Gastroesophageal sphincter (tissue), 4 donors: Measurements from ENCODE around the gene BRIX1. TPM values are rescaled to one million over a fixed set of nuclear protein-coding genes. Genes with fewer than 3 reads are reported as not detected.
A peak's percentile ranks its signal among the peaks of the same experiment; 100 is the strongest.

Experiments
- ATAC-seq: fragments of 150-250 bp; one replicate; pipeline ENCODE4 v1.9.1; 2016; ENCODE audit warnings: mild to moderate bottlenecking, moderate library complexity
- H3K27ac ChIP-seq, 4 donors: fragments of 200-600 bp; sonication (generic) in 3 of 4; 1 replicate in 3 of 4; 2 replicates in 1 of 4; pipeline ENCODE4 v1.5.1; 2016 to 2019
- H3K27me3 ChIP-seq: fragments of 200-600 bp; sonication (generic); one replicate; pipeline ENCODE4 v1.5.1; 2019
- H3K36me3 ChIP-seq, 2 donors: fragments of 200-600 bp; sonication (generic); one replicate each; pipeline ENCODE4 v1.5.1; 2019; ENCODE audit warnings: control low read depth in 1 of 2
- H3K4me1 ChIP-seq, 3 donors: fragments of 200-600 bp; sonication (generic); 1 replicate in 2 of 3; 2 replicates in 1 of 3; pipeline ENCODE4 v1.5.1; 2016 to 2019; ENCODE audit warnings: control low read depth in 2 of 3
- H3K4me3 ChIP-seq, 2 donors: fragments of 200-600 bp; sonication (generic); one replicate each; pipeline ENCODE4 v1.5.1; 2019; ENCODE audit warnings: mild to moderate bottlenecking in 1 of 2, moderate library complexity in 1 of 2
- H3K9me3 ChIP-seq, 3 donors: fragments of 200-600 bp; sonication (generic); one replicate each; pipeline ENCODE4 v1.5.1; 2017 to 2019; ENCODE audit warnings: control low read depth in 2 of 3
- EP300 ChIP-seq: sonication (generic); formaldehyde crosslinking; IDR thresholded peaks from one replicate; pipeline ENCODE4 v1.6.1; 2017; ENCODE audit warnings: antibody characterized with exemption, mild to moderate bottlenecking
- POLR2A ChIP-seq, 2 donors: fragments of 450-650 bp; IDR thresholded peaks; one replicate each; pipeline ENCODE4 v1.6.1; 2017; ENCODE audit warnings: antibody characterized with exemption in 2 of 2, mild to moderate bottlenecking in 2 of 2, moderate library complexity in 1 of 2
- POLR2AphosphoS5 ChIP-seq: sonication (generic); formaldehyde crosslinking; IDR thresholded peaks from one replicate; pipeline ENCODE4 v1.6.1; 2017; ENCODE audit warnings: antibody characterized with exemption
- WGBS, 2 donors: methylation state at CpG; one replicate each; pipeline ENCODE4 v1.1.5; 2018; ENCODE audit warnings: low coverage in 1 of 2; 5-methylcytosine and 5-hydroxymethylcytosine counted together
- total RNA-seq, 4 donors: library from RNA; depleted of rRNA; stranded (reverse); fragments of >200 nt; gene quantifications; one replicate each; pipeline ENCODE4 v1.1.0, GENCODE V29; 2016
- TF ChIP-seq, protein P1 (sequence below), 4 experiments: fragments of 200-600 bp in 2 of 4; fragments of 450-650 bp in 2 of 4; sonication (generic) in 1 of 4; IDR thresholded peaks; one replicate each; pipeline ENCODE4 v1.5.1; 2017 to 2019; ENCODE audit warnings: antibody characterized with exemption in 4 of 4, mild to moderate bottlenecking in 2 of 4, moderate library complexity in 2 of 4

Gene BRIX1
- 10 to 100 TPM; 22.4 to 34.7 (median 28.9) TPM for total RNA-seq

GRCh38 chr5:34915139-34915855 is at the start of gene BRIX1, which contains the start of gene RAD1:
Gene BRIX1, plus strand, starts transcription at chr5:34915711. Its CDS starts 28 bp downstream, at chr5:34915739.
Gene RAD1, minus strand, starts transcription at chr5:34915504. Its CDS starts 612 bp downstream, at chr5:34914892.
- Histone ChIP-seq H3K4me1 (peaks cover 11 to 51% (median 18%) of the 10 kb centered on the region in 3 donors), H3K36me3 (peaks cover 0 to 40% of the 10 kb centered on the region in 2 donors), H3K9me3 (no peaks in the 10 kb centered on the region), H3K4me3 (peak within 1 kb of the TSS; percentile 80 to 92), H3K27ac (peak within 1 kb of the TSS; percentile 67 to 93 (median 90)), H3K27me3 (no peaks in the 10 kb centered on the region)
- TF ChIP-seq, protein P1, sequence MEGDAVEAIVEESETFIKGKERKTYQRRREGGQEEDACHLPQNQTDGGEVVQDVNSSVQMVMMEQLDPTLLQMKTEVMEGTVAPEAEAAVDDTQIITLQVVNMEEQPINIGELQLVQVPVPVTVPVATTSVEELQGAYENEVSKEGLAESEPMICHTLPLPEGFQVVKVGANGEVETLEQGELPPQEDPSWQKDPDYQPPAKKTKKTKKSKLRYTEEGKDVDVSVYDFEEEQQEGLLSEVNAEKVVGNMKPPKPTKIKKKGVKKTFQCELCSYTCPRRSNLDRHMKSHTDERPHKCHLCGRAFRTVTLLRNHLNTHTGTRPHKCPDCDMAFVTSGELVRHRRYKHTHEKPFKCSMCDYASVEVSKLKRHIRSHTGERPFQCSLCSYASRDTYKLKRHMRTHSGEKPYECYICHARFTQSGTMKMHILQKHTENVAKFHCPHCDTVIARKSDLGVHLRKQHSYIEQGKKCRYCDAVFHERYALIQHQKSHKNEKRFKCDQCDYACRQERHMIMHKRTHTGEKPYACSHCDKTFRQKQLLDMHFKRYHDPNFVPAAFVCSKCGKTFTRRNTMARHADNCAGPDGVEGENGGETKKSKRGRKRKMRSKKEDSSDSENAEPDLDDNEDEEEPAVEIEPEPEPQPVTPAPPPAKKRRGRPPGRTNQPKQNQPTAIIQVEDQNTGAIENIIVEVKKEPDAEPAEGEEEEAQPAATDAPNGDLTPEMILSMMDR (IDR thresholded peaks at IDR 0.05), result peak in 3 of 4 experiments; percentile 5 to 46 (median 26)
- peak; percentile 52 to 65 for TF ChIP-seq POLR2A (IDR thresholded peaks at IDR 0.05)
- TF ChIP-seq POLR2AphosphoS5, result peak; percentile 93
- no peak for TF ChIP-seq EP300
- WGBS, 2 donors, result 0 to 1% methylated on average over 9 to 22 of the region's 67 CpGs
- ATAC-seq, result peak; percentile 99

DNA sequence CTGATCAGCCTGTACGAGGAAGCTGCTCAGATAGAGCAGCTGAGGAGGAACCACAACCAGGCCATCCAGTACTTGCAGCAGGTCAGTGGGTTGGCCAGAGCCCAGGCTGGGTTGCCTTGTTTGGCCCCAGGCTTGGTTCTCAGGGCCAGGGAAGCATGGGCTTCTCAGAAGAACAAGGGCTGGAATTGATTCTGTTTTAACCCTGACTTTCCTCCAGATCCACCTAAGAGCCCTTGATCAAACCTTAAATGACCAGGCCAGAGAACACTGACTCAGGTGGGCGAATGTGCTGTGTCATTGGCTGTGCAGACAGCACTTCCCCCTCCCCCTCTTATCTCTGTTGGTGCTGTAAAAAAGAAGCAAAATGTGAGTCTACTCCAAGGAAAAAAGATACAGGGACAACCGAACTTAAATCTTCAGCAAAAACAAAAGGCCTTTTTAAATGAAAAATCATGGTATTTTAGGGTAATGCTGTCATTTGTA is 48.5 kb upstream of the BRIX1 start:
- no peak for TF ChIP-seq POLR2AphosphoS5
- no peak for TF ChIP-seq EP300
- no peak for TF ChIP-seq POLR2A (IDR thresholded peaks at IDR 0.05)
- TF ChIP-seq, protein P1 (IDR thresholded peaks at IDR 0.05), result no peak
- H3K4me1 ChIP-seq, result no peaks in the 10 kb centered on the region
- no peaks in the 10 kb centered on the region for H3K9me3 ChIP-seq
- no peak overlapping the region for H3K27ac ChIP-seq
- H3K27me3 ChIP-seq, result no peaks in the 10 kb centered on the region
- WGBS, 2 donors, result 91 to 92% methylated on average over 2 of the region's 3 CpGs
- H3K4me3 ChIP-seq, result no peak overlapping the region
- no peaks in the 10 kb centered on the region for H3K36me3 ChIP-seq
- no peak for ATAC-seq

- no peak overlapping the region for H3K27ac ChIP-seq
These were observed 47.9 kb upstream of the BRIX1 start for GRCh38 chr5:34867660-34868059.

GRCh38 chr5:34868791-34869190 is 46.7 kb upstream of the BRIX1 start:
- Histone ChIP-seq H3K36me3 (no peaks in the 10 kb centered on the region), H3K27me3 (no peaks in the 10 kb centered on the region), H3K27ac (no peak overlapping the region), H3K9me3 (no peaks in the 10 kb centered on the region), H3K4me1 (no peaks in the 10 kb centered on the region), H3K4me3 (no peak overlapping the region)
- no peak for TF ChIP-seq EP300
- 100% methylated on average over 1 of the region's 1 CpG for WGBS, 2 donors
- ATAC-seq, result no peak

More at GRCh38 chr5:34867660-34868059, 47.9 kb upstream of the BRIX1 start:
- TF ChIP-seq POLR2AphosphoS5 (no peak), POLR2A (IDR thresholded peaks at IDR 0.05) (no peak), EP300 (no peak)
- TF ChIP-seq, protein P1 (IDR thresholded peaks at IDR 0.05), result no peak
- H3K27me3 ChIP-seq, result no peaks in the 10 kb centered on the region
- H3K36me3 ChIP-seq, result no peaks in the 10 kb centered on the region
- no peak overlapping the region for H3K4me3 ChIP-seq
- H3K4me1 ChIP-seq, result no peaks in the 10 kb centered on the region
- H3K9me3 ChIP-seq, result no peaks in the 10 kb centered on the region
- ATAC-seq, result no peak
- WGBS, 2 donors, result 84 to 89% methylated on average over 3 of the region's 3 CpGs

- Histone ChIP-seq H3K9me3 (no peaks in the 10 kb centered on the region), H3K27ac (no peak overlapping the region), H3K4me3 (no peak overlapping the region), H3K4me1 (no peaks in the 10 kb centered on the region), H3K36me3 (no peaks in the 10 kb centered on the region), H3K27me3 (no peaks in the 10 kb centered on the region)
- TF ChIP-seq, protein P1 (IDR thresholded peaks at IDR 0.05), result no peak
- WGBS, 2 donors, result 67 to 80% methylated on average over 1 of the region's 1 CpG
- no peak for ATAC-seq
These were observed 46.3 kb upstream of the BRIX1 start for GRCh38 chr5:34869256-34869655.
